Karpas-422 (cell line): ENCODE measurements around the gene ADGRL1. TPM values are rescaled to one million over a fixed set of nuclear protein-coding genes. Genes with fewer than 3 reads are reported as not detected.
"Not testable (repeated sequence)": the region's sequence is repeated elsewhere in the genome, so short reads cannot be mapped to it uniquely, and the experiment has no call there.

Source experiments
- DNase-seq: peaks from one replicate; pipeline ENCODE4 v3.0.0-alpha.2; 2015
- H2AFZ ChIP-seq: fragments of 200-600 bp; sonication (generic); 2 replicates; pipeline ENCODE4 v1.6.1; 2014; ENCODE audit warnings: antibody characterized with exemption, low read length, mixed read lengths
- H3K27ac ChIP-seq: fragments of 200-600 bp; sonication (generic); 2 replicates; pipeline ENCODE4 v1.5.1; 2014; ENCODE audit warnings: mild to moderate bottlenecking, low read length, moderate library complexity
- H3K27me3 ChIP-seq: fragments of 200-600 bp; sonication (generic); 2 replicates; pipeline ENCODE4 v1.6.1; 2014; ENCODE audit warnings: low read length, mixed read lengths
- H3K36me3 ChIP-seq: fragments of 200-600 bp; sonication (generic); 2 replicates; pipeline ENCODE4 v1.6.1; 2014; ENCODE audit warnings: low read length, mixed read lengths; ENCODE audit not compliant: insufficient read depth
- H3K4me1 ChIP-seq: fragments of 200-600 bp; sonication (generic); 2 replicates; pipeline ENCODE4 v1.6.1; 2014; ENCODE audit warnings: mild to moderate bottlenecking, low read length, mixed read lengths
- H3K4me2 ChIP-seq: fragments of 200-600 bp; sonication (generic); 2 replicates; pipeline ENCODE4 v1.6.1; 2014; ENCODE audit warnings: low read length, low read depth, mild to moderate bottlenecking; ENCODE audit not compliant: poor library complexity, severe bottlenecking
- H3K4me3 ChIP-seq: fragments of 200-600 bp; sonication (generic); 2 replicates; pipeline ENCODE4 v1.5.1; 2014; ENCODE audit warnings: mild to moderate bottlenecking, antibody characterized with exemption, low read length, mixed read lengths
- H3K79me2 ChIP-seq: fragments of 200-600 bp; sonication (generic); 2 replicates; pipeline ENCODE4 v1.6.1; 2014; ENCODE audit warnings: mild to moderate bottlenecking, low read length, mixed read lengths
- H3K9ac ChIP-seq: fragments of 200-600 bp; sonication (generic); 2 replicates; pipeline ENCODE4 v1.6.0; 2014; ENCODE audit warnings: low read length
- H3K9me2 ChIP-seq: fragments of 200-600 bp; sonication (generic), shearing (Covaris generic); replicated peaks from 2 replicates; pipeline ENCODE4 v1.6.0; 2014; ENCODE audit warnings: mild to moderate bottlenecking, low read length, moderate library complexity; ENCODE audit not compliant: insufficient read depth
- H3K9me3 ChIP-seq: fragments of 300-700, 200-600 bp; sonication (generic); 2 replicates; pipeline ENCODE4 v1.6.1; 2014; ENCODE audit warnings: low read length, mixed read lengths
- H4K20me1 ChIP-seq: fragments of 200-600 bp; sonication (generic); 2 replicates; pipeline ENCODE4 v1.6.1; 2014; ENCODE audit warnings: mild to moderate bottlenecking, antibody characterized with exemption, low read length, low read depth; ENCODE audit not compliant: insufficient read depth
- total RNA-seq: library from RNA; depleted of rRNA; stranded (reverse); fragments of >200 nt; shearing (Covaris generic); gene quantifications from 2 replicates; pipeline ENCODE4 v1.2.3, GENCODE V29; 2014; ENCODE audit warnings: low replicate concordance

ADGRL1 gene
- total RNA-seq, 1 experiment from 2014 or later, result 1.2 TPM

DNA sequence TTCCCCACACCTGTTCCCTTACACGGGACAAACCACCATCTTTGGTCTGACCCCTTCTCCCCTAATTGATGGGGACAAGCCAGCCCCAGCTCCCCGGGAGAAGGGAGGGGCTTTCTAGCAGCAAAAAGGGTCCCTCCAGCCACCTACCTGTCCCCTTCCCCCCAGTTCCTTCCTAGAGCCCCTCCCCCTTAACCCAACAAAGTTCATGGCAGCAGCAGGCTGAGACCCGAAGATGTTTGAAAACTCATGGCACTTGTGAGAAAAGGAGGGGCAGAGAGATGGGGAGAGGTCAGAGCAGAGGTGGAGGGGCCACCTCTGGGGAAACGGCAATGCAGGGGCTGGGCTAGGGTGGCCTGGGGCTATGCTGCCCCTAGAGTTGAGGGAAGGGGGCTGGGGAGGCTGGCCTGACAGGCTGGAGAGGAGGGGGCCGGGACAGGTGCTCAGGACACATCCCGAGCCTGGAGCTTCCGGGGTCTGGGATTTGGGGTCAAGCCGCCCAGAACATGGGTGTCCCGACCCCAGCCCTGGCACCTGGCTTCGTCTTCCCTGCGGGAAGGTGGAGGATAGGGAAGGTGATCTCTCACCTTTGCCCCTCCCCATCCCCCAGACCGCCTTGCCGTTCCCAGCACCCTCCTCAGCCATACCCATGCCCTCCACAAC is 57.1 kb downstream of the ADGRL1 start:
- Histone ChIP-seq H4K20me1 (peaks cover 22% of the 10 kb centered on the region; the same call in 1 of the 2 replicates), H3K9me3 (no peaks in the 10 kb centered on the region), H3K27me3 (no peaks in the 10 kb centered on the region), H3K79me2 (no peaks in the 10 kb centered on the region), H3K4me3 (no peak overlapping the region), H3K4me1 (no peaks in the 10 kb centered on the region), H3K36me3 (no peaks in the 10 kb centered on the region), H2AFZ (no peak overlapping the region), H3K27ac (no peak overlapping the region), H3K4me2 (no peak overlapping the region), H3K9ac (no peak overlapping the region), H3K9me2 (no peaks in the 10 kb centered on the region)
- DNase-seq, result no peak

DNA sequence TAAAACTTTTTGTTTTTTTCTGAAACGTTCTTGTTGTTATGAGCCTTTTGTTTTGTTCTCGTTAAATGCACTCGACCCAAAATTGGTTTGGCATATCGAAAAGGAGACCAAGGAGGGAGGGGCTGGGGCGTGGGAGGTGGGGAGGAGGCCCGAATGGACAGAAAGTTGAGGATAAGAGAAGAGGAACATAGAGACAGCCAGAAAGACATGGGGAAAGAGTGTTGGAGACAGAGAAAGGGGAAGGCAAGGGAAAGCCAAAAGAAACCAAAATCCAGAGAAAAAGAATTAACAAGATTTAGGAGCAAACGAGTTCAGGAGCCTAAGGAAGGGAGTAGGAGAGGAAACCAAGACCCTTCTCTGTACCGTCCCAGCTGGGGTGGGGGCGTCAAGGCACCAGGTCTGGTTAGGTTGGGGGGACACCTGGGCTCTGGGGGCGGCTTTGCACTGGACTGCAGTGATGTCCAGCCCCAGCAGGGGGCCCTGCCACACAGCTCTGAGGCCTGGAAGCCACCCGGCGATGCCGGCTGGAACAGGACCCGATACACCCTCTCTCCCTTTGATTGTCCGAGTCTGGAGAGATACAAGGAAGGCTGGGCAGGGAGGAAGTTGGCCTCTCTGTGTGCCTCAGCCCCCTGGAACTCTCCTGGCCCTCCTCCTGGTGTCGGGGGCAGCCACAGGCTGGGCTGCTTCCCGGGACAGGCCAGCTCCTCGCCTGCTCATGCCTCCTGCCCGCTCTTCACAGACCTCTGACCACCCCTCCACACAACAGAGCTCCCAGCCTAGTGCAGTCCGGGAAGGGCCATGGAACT is 58.0 kb downstream of the ADGRL1 start:
- no peaks in the 10 kb centered on the region for H3K79me2 ChIP-seq
- no peak overlapping the region for H3K27ac ChIP-seq
- no peak overlapping the region for H2AFZ ChIP-seq
- H4K20me1 ChIP-seq, result peaks cover 22% of the 10 kb centered on the region; the same call in 1 of the 2 replicates
- no peaks in the 10 kb centered on the region for H3K27me3 ChIP-seq
- H3K4me2 ChIP-seq, result no peak overlapping the region
- no peaks in the 10 kb centered on the region for H3K9me2 ChIP-seq
- H3K4me3 ChIP-seq, result no peak overlapping the region
- H3K4me1 ChIP-seq, result no peaks in the 10 kb centered on the region
- H3K9ac ChIP-seq, result no peak overlapping the region
- H3K36me3 ChIP-seq, result no peaks in the 10 kb centered on the region
- peak; percentile 65 for DNase-seq
- no peaks in the 10 kb centered on the region for H3K9me3 ChIP-seq

DNA sequence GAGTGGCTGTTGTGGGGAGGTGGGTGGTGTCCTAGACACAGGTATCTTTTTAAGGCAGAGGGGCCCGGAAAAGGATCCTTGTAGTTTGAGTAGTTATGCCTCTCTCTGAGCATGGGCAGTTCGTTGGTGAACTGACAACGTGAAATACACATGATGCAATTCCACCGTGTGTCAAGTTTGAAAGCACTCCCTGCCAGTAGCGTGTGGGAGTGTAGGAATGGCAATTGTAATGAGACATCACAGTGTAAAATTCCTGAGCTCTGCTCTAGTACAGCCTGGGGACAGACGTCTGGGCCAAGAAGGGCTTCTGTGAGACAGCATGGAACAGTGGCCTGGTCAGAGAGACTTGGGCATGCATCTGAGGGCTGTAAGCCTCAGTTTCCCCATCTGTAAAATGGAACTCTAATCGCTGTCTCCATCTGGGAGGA is 59.2 kb downstream of the ADGRL1 start:
- Histone ChIP-seq H3K4me1 (no peaks in the 10 kb centered on the region), H3K4me2 (no peak overlapping the region), H3K9me2 (no peaks in the 10 kb centered on the region), H3K9ac (no peak overlapping the region), H2AFZ (no peak overlapping the region), H3K4me3 (no peak overlapping the region), H4K20me1 (peaks cover 22% of the 10 kb centered on the region; the same call in 1 of the 2 replicates), H3K36me3 (no peaks in the 10 kb centered on the region), H3K27ac (no peak overlapping the region), H3K79me2 (no peaks in the 10 kb centered on the region), H3K27me3 (no peaks in the 10 kb centered on the region), H3K9me3 (no peaks in the 10 kb centered on the region)
- DNase-seq, result no peak

DNA sequence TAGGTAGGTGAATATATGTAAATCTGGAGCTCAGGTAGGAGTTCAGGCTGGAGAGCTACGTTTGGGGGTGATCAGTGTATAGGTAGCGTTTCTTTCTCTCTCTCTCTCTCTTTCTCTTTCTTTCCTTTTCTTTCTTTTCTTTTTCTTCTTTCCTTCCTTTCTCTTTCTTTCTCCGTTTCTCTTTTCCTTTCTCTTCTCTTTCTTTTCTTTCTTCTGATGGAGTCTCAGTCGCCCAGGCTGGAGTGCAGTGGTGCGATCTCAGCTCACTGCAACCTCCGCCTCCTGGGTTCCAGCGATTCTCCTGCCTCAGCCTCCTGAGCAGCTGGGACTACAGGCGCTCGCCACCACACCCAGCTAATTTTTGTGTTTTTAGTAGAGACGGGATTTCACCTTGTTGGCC is 59.8 kb downstream of the ADGRL1 start:
- H3K79me2 ChIP-seq, H3K9me3 ChIP-seq: not testable (repeated sequence)

DNA sequence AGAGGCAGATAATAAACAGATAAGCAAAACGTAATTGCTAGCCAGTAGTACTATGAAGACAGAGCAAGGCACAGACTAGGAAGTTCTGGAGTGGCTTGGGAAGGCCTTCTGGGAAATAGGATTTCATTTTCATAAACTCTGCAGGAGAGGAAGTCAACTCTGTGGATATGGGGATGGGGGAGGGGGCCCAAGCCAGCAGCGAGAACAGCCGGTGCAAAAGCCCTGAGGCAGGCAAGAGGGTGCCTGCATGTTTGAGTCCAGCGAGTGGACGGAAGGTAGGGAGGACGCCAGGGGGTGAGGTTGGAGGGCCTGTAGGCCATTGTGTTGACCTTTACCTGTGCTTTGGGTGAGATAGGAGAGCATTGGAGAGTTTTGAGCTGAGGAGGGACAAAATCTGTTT is 60.6 kb downstream of the ADGRL1 start:
- Histone ChIP-seq H3K4me1 (no peaks in the 10 kb centered on the region), H3K27me3 (no peaks in the 10 kb centered on the region), H2AFZ (no peak overlapping the region), H3K27ac (no peak overlapping the region), H4K20me1 (peaks cover 22% of the 10 kb centered on the region; the same call in 1 of the 2 replicates), H3K79me2 (no peaks in the 10 kb centered on the region), H3K9me3 (no peaks in the 10 kb centered on the region), H3K4me2 (no peak overlapping the region), H3K36me3 (no peaks in the 10 kb centered on the region), H3K9ac (no peak overlapping the region), H3K4me3 (no peak overlapping the region), H3K9me2 (no peaks in the 10 kb centered on the region)
- no peak for DNase-seq

More for the DNA sequence above, 59.8 kb downstream of the ADGRL1 start:
- not testable (repeated sequence) for H3K9me2 ChIP-seq, H2AFZ ChIP-seq, H3K27me3 ChIP-seq, H3K36me3 ChIP-seq, H3K4me3 ChIP-seq, DNase-seq, H3K9ac ChIP-seq, H3K27ac ChIP-seq, H3K4me1 ChIP-seq, H3K4me2 ChIP-seq
- H4K20me1 ChIP-seq, result peaks cover 22% of the 10 kb centered on the region; the same call in 1 of the 2 replicates

DNA sequence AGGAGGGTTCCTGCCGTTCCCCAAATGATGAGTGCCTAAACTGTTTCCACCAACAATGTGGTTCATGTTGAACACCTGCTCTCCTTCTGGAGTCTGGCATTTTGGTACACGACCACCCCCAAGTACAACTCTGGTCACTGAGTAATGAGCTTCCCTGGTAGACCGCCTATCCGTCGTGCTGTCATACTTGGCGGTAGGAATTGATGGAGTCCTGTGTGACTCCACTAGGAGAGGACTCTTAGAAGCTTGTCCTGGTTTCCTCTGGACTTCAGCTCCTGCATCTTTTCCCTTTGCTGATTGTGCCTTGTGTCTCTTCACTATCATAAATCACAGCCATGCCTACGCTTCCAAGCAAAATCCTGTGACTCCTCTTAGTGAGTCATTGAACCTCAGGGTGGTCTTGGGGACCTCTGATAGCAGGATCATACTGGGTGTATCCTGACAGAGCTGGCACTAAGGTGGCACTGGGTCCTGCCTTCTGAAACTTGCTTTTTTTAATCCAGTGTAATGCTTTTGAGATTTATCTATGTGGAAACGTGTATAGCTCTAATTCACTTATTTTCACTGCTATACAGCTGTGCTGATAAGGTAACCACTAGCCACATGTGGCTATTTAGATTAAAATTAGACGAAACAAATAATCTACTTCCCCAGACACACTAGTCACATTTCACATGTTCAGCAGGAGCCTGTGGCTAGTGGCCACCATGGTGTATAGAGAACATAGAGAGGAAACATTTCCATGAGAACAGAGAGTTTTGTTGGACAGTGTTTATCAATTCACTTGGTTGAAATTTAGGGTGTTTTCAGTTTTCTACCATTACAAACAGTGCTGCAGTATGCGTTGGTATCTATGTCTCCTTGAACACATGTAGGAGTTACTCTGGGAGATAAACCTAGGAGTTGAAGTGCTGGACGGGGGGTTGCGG is 63.4 kb downstream of the ADGRL1 start:
- Histone ChIP-seq H2AFZ (no peak overlapping the region), H4K20me1 (peaks cover 19% of the 10 kb centered on the region; the same call in 1 of the 2 replicates), H3K4me2 (no peak overlapping the region), H3K9me3 (no peaks in the 10 kb centered on the region), H3K27ac (no peak overlapping the region), H3K9ac (no peak overlapping the region), H3K4me3 (no peak overlapping the region), H3K4me1 (peaks cover 6% of the 10 kb centered on the region; the same call in 1 of the 2 replicates), H3K79me2 (no peaks in the 10 kb centered on the region), H3K9me2 (no peaks in the 10 kb centered on the region), H3K36me3 (no peaks in the 10 kb centered on the region), H3K27me3 (no peaks in the 10 kb centered on the region)
- DNase-seq, result no peak

DNA sequence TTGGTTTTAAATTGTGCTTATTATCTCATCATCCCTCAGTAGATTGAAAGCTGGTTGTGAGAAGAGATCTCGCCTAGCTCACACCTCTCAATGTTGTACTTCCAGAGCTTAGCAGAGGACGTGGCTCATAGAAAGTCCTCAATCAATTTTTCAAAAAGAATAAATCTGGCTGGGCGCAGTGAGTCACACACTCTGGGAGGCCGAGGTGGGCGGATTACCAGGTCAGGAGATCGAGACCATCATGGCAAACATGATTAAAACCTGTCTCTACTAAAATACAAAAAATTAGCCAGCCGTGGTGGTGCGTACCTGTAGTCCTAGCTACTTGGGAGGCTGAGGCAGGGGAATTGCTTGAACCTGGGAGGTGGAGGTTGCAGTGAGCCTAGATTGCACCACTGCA is 64.9 kb downstream of the ADGRL1 start:
- Histone ChIP-seq H3K4me2 (no peak overlapping the region), H3K27ac (no peak overlapping the region), H3K36me3 (no peaks in the 10 kb centered on the region), H4K20me1 (peaks cover 13% of the 10 kb centered on the region; the same call in 1 of the 2 replicates), H3K79me2 (peaks cover 2% of the 10 kb centered on the region), H3K27me3 (no peaks in the 10 kb centered on the region), H3K9me2 (no peaks in the 10 kb centered on the region), H3K4me1 (peaks cover 6% of the 10 kb centered on the region; the same call in 1 of the 2 replicates), H3K9me3 (no peaks in the 10 kb centered on the region), H3K4me3 (no peak overlapping the region), H3K9ac (no peak overlapping the region), H2AFZ (no peak overlapping the region)
- DNase-seq, result no peak
